ENCODE data around the gene DHX36. TPM values are rescaled to one million over a fixed set of nuclear protein-coding genes. Genes with fewer than 3 reads are reported as not detected.

Gene DHX36
- total RNA-seq, 3 donors from 2014 or later = 46.1 to 122 (median 88.8) TPM

DNA sequence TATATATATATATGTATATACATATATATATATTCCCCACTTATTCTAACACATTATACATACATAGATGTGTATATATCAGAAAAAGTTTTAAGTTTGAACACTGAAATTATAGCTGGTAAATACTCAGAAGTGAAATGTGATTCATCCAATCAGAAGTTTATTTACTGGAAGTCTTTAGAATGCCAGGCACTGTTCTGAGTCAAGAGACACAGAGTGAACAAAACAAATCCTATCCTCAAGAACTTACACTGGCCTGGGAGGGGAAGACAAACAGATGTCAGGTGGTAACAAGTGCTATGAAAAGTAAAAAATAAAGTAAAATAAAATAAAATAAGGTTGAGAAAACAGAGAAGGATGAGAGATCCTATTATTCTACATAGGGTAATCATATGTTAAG, 13.4 kb downstream of the DHX36 start:
- H3K4me1 ChIP-seq = no peaks in the 10 kb centered on the region
- TF ChIP-seq CTCF (IDR thresholded peaks at IDR 0.05) (no peak), POLR2A (IDR thresholded peaks at IDR 0.05) (no peak), POLR2AphosphoS5 (IDR thresholded peaks at IDR 0.05) (no peak)
- DNase-seq (ENCODE audit: low spot score in 2 of 2) = no peak
- H3K27ac ChIP-seq = no peak overlapping the region
- intact Hi-C loops (cut with DNase I; ENCODE audit: low total_unique reads) = loop anchor here (10.0 kb wide), 1 partner anchor 824 kb away; no protein-coding TSS in a partner anchor
- H3K36me3 ChIP-seq = no peaks in the 10 kb centered on the region
- H3K4me3 ChIP-seq = no peak overlapping the region
- H3K27me3 ChIP-seq = no peaks in the 10 kb centered on the region
- H3K9me3 ChIP-seq = no peaks in the 10 kb centered on the region

DNA sequence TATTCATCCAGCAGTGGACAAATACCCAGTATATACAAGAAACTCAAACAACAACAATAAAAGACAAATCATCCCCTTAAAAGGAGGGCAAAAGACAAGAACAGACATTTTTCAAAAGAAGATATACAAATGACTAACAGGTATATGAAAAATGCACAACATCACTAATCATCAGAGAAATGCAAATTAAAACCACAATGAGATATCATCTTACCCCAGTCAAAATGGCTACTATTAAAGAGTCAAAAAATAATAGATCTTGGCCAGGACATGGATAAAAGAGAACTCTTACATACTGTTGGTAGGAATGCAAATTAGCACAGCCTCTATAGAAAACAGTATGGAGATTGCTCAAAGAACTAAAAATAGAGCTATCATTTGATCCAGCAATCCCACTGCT, 16.9 kb downstream of the DHX36 start:
- intact Hi-C loops (cut with DNase I; ENCODE audit: low total_unique reads) = no loop called here
- no peak for TF ChIP-seq POLR2AphosphoS5 (IDR thresholded peaks at IDR 0.05)
- TF ChIP-seq CTCF (IDR thresholded peaks at IDR 0.05) = no peak
- no peak for TF ChIP-seq POLR2A (IDR thresholded peaks at IDR 0.05)
- H3K27me3 ChIP-seq = no peaks in the 10 kb centered on the region

GRCh38 chr3:154304936-154305335, 19.4 kb downstream of the DHX36 start:
- Histone ChIP-seq H3K36me3 (peaks cover 10% of the 10 kb centered on the region), H3K4me3 (no peak overlapping the region), H3K27ac (no peak overlapping the region), H3K4me1 (no peaks in the 10 kb centered on the region), H3K27me3 (no peaks in the 10 kb centered on the region), H3K9me3 (no peaks in the 10 kb centered on the region)
- TF ChIP-seq CTCF (IDR thresholded peaks at IDR 0.05) (no peak), POLR2AphosphoS5 (IDR thresholded peaks at IDR 0.05) (no peak), POLR2A (IDR thresholded peaks at IDR 0.05) (no peak)
- DNase-seq (ENCODE audit: low spot score in 2 of 2) = no peak
- intact Hi-C loops (cut with DNase I; ENCODE audit: low total_unique reads) = no loop called here

More for the DNA sequence above, 16.9 kb downstream of the DHX36 start:
- H3K9me3 ChIP-seq = no peaks in the 10 kb centered on the region
- no peaks in the 10 kb centered on the region for H3K4me1 ChIP-seq
- H3K36me3 ChIP-seq = peaks cover 10% of the 10 kb centered on the region
- H3K4me3 ChIP-seq = no peak overlapping the region
- DNase-seq (ENCODE audit: low spot score in 2 of 2) = no peak
- no peak overlapping the region for H3K27ac ChIP-seq

DNA sequence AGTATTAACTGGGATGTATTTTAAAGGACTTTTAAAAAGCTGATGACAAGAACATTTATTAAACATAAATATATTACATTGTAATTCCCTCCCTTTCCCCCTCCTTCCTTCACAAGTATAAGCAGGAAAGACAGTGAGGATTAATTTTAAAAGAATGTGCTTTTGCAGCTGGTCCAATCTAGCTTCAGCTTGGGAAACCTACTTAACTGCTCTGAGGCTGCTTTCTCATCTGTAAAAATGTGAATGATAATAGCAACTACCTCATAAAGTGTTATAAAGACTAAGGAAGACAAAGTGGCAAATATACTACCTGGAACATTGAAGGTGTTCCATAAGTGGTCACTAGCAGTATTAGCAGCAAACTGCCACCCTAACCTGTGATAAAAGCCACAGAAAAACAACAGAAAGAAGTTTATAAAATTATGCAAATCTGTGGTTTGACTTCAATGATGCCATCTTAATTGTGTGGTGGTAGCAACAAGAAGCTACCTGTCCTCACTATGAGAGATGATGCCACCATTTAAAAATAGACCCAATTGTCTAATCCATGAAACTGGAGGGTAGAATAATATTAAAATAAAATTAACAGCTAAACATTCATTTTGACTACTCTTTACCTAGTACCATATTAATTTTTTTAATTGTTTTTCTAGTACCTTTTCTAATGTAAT, 20.0 kb downstream of the DHX36 start:
- H3K36me3 ChIP-seq = peaks cover 10% of the 10 kb centered on the region
- H3K4me3 ChIP-seq = no peak overlapping the region
- no peaks in the 10 kb centered on the region for H3K27me3 ChIP-seq
- H3K27ac ChIP-seq = no peak overlapping the region
- no peak for DNase-seq (ENCODE audit: low spot score in 2 of 2)
- no peaks in the 10 kb centered on the region for H3K4me1 ChIP-seq
- intact Hi-C loops (cut with DNase I; ENCODE audit: low total_unique reads) = no loop called here
- no peak for TF ChIP-seq POLR2AphosphoS5 (IDR thresholded peaks at IDR 0.05)
- no peak for TF ChIP-seq POLR2A (IDR thresholded peaks at IDR 0.05)
- TF ChIP-seq CTCF (IDR thresholded peaks at IDR 0.05) = no peak
- H3K9me3 ChIP-seq = no peaks in the 10 kb centered on the region

DNA sequence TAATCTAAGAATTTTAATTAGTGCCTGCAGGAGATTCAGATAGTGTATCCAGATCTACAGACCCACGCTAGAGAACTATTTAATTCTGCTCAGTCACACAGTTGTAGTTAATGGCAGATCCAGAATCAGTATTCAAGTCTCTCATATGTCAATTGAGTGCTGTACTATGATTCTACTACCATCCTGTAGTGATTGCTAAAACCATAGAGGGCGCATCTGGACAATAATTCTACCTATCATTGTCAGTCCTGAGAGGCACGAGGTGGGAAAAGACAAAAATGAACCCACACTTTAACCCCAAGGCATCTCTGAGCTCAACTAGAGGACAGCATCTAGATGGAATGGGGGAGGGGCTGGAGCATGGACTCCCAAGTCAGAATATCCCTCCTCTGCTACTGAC, 22.7 kb downstream of the DHX36 start:
- no peak for DNase-seq (ENCODE audit: low spot score in 2 of 2)
- H3K27me3 ChIP-seq = no peaks in the 10 kb centered on the region
- no peak overlapping the region for H3K27ac ChIP-seq
- peaks cover 10% of the 10 kb centered on the region for H3K36me3 ChIP-seq
- no peaks in the 10 kb centered on the region for H3K9me3 ChIP-seq
- no peaks in the 10 kb centered on the region for H3K4me1 ChIP-seq
- no peak overlapping the region for H3K4me3 ChIP-seq
- intact Hi-C loops (cut with DNase I; ENCODE audit: low total_unique reads) = no loop called here
- TF ChIP-seq POLR2A (IDR thresholded peaks at IDR 0.05) (no peak), CTCF (IDR thresholded peaks at IDR 0.05) (no peak), POLR2AphosphoS5 (IDR thresholded peaks at IDR 0.05) (no peak)

Measured in breast epithelium (tissue), 4 donors.